ENCODE data around the gene FLOT2.

The FLOT2 gene

DNA sequence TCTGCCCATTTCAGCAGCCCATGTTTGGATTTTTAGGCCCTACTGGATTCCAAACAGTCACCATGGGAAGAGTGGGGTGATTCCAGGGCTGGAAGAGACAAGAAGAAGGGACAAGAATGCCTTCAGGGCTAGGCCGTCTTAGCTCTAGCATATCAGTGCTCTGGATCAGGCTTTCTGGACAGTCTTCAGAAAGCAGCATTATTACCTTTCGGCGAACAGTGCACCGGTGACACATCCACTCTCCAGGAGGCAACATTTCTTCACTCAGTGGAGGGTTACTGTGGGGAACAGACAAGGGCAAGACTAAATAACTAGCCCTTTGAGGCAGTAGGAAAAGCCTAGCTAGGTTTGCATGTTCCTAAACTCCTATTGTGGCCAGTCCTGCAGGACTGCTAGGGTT is 29.3 kb upstream of the FLOT2 start:
- DNase-seq (ENCODE audit: low spot score), result no peak
- TF ChIP-seq CTCF (IDR thresholded peaks at IDR 0.05; ENCODE audit: extremely low read depth, missing control alignments), result no peak

DNA sequence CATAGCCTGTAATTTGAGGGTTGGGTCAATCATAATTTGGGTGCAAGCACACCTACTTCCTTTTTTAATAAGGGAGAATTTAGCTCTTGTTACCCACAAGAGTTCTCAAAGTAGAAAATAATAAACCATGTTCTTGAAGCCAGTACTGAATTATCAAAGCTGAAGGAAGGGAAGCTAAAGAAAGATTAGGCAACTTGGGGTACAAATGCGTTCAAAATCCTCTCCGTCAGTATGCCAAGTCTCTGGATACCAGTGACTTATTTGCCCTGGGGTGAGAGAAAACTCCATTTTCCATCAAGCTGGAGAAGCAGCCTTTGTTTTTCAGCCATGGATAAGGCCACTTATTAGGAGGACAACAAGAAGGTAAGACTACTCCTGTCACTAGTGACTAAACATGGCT is 28.8 kb upstream of the FLOT2 start:
- no peak for TF ChIP-seq CTCF (IDR thresholded peaks at IDR 0.05; ENCODE audit: extremely low read depth, missing control alignments)
- no peak for DNase-seq (ENCODE audit: low spot score)

DNA sequence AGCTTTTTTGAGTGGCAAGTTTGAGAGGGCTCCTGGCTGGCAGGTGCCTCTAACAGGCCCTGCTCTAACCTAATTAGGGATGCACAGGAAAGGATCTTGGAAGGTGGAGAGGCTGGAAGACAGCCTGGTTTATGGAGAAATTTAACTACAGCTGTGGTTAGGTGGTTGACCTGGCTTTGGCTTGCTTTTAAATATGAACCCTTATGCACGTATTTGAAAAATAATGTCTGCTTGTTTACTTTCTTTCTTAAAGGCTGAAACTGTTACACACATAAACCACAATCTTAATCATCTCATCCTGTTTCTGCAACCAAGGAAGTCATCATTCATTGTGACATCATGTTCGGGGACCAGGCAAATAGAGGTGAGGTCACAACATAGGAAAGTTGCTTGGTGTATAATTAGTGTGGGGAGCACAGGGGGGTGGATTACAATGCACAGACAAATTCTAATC is 28.4 kb upstream of the FLOT2 start:
- no peak for TF ChIP-seq CTCF (IDR thresholded peaks at IDR 0.05; ENCODE audit: extremely low read depth, missing control alignments)

GRCh38 chr17:28920201-28920600 is 22.7 kb upstream of the FLOT2 start:
- no peak for DNase-seq (ENCODE audit: low spot score)
- no peak for TF ChIP-seq CTCF (IDR thresholded peaks at IDR 0.05; ENCODE audit: extremely low read depth, missing control alignments)

More for the DNA sequence above, 28.4 kb upstream of the FLOT2 start:
- peak; percentile 56 for DNase-seq (ENCODE audit: low spot score)

DNA sequence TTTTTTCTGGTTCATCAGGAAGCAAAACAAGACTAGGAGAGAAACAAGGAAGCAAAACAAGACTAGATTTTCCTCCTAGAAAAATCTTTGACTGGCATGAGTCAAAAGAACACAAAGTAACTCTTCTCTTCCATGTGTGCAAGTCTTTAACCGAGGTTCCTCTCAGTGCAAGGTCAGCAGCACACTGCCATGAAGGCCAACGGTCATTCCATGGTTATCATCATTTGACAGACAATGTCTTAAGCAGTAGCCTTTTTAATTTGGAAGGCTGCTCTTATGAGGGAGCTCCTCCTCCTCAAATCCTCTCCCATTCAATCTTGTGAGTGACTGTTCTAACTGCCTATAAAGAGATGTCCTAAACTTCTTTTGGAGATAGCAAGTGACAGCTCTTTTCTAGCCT is 20.8 kb upstream of the FLOT2 start:
- no peak for DNase-seq (ENCODE audit: low spot score)
- no peak for TF ChIP-seq CTCF (IDR thresholded peaks at IDR 0.05; ENCODE audit: extremely low read depth, missing control alignments)

DNA sequence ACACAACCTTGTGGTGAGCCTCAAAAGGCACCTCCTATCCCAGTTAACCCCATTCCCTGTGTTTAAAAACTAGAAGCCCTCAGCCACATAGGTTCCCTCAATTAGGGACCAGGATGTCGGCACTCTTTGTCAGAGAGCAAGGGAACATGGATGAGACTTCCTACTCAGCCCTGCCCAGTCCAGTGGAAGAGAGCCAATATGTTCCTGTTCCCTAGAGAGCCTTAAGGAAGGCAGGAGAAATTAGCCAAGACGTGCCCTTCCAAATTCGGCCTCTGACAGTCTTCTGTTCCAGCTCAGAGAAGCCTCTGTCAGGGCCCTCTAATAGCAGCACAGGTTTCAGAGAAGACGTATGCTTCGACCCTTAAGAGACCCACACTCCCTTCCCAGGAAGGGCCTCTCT is 19.9 kb upstream of the FLOT2 start:
- no peak for DNase-seq (ENCODE audit: low spot score)
- TF ChIP-seq CTCF (IDR thresholded peaks at IDR 0.05; ENCODE audit: extremely low read depth, missing control alignments), result no peak

- DNase-seq (ENCODE audit: low spot score), result no peak
- TF ChIP-seq CTCF (IDR thresholded peaks at IDR 0.05; ENCODE audit: extremely low read depth, missing control alignments), result no peak
These were observed 19.5 kb upstream of the FLOT2 start for GRCh38 chr17:28917029-28917428.

Measured in GM20000 (cell line).